PC-3 (cell line): Measurements from ENCODE around the gene PFAS. TPM values are rescaled to one million over a fixed set of nuclear protein-coding genes. Genes with fewer than 3 reads are reported as not detected.

Experiments used
- ATAC-seq: fragments of 200-7000 bp; cut with Tn5 transposase; 2 replicates; pipeline ENCODE4 v1.9.1; 2020; ENCODE audit warnings: mild to moderate bottlenecking, moderate library complexity
- BruUV-seq: library from RNA; stranded (reverse); fragments of 400-500 nt; replicated peaks from 2 replicates; lab custom pipeline; 2021; lab: Mats Ljungman, UMichigan
- CTCF ChIA-PET: fragments of 300-600 bp; sonication (Branson Sonifier 250); formaldehyde crosslinking; loops from one replicate; lab custom pipeline; 2022; ENCODE audit warnings: antibody characterized with exemption; lab: Charles Lee
- POLR2A ChIA-PET: fragments of 300-600 bp; sonication (Branson Sonifier 250); formaldehyde crosslinking; loops from one replicate; lab custom pipeline; 2022; ENCODE audit warnings: antibody characterized with exemption; ENCODE audit not compliant: unreplicated experiment; lab: Charles Lee
- DNase-seq: peaks from one replicate; pipeline ENCODE4 v3.0.0-alpha.2; 2015
- H2AFZ ChIP-seq: fragments of 300-600 bp; sonication (generic); 2 replicates; pipeline ENCODE4 v1.6.0; 2016; ENCODE audit warnings: antibody characterized with exemption, low read length
- H3F3A ChIP-seq: fragments of 300-600 bp; sonication (generic); one replicate; pipeline ENCODE4 v1.6.0; 2017; ENCODE audit warnings: antibody characterized with exemption, low read length, control low read depth, mild to moderate bottlenecking; ENCODE audit not compliant: unreplicated experiment
- H3K27ac ChIP-seq: fragments of 300-600 bp; sonication (generic); 2 replicates; pipeline ENCODE4 v1.5.1; 2016; ENCODE audit warnings: mild to moderate bottlenecking, low read length
- H3K27me3 ChIP-seq: fragments of 300-600 bp; sonication (generic); 2 replicates; pipeline ENCODE4 v1.6.1; 2016; ENCODE audit warnings: low read length, mixed read lengths
- H3K36me3 ChIP-seq: fragments of 300-600 bp; sonication (generic); 2 replicates; pipeline ENCODE4 v1.6.1; 2016; ENCODE audit warnings: low read depth, mixed run types, low read length, mixed read lengths
- H3K4me1 ChIP-seq: fragments of 300-600 bp; sonication (generic); 2 replicates; pipeline ENCODE4 v1.5.1; 2016; ENCODE audit warnings: low read length; ENCODE audit not compliant: insufficient read depth
- H3K4me2 ChIP-seq: fragments of 300-600 bp; sonication (generic); 2 replicates; pipeline ENCODE4 v1.6.0; 2016; ENCODE audit warnings: low read length
- H3K4me3 ChIP-seq: fragments of 300-600 bp; sonication (generic); 2 replicates; pipeline ENCODE4 v1.5.1; 2016; ENCODE audit warnings: mild to moderate bottlenecking, low read length, mixed read lengths
- H3K79me2 ChIP-seq: fragments of 300-600 bp; sonication (generic); 2 replicates; pipeline ENCODE4 v1.6.1; 2017; ENCODE audit warnings: low read length, mixed read lengths
- H3K9ac ChIP-seq: fragments of 300-600 bp; sonication (generic); 2 replicates; pipeline ENCODE4 v1.6.0; 2016; ENCODE audit warnings: mild to moderate bottlenecking, low read length
- H3K9me2 ChIP-seq: fragments of 300-600 bp; sonication (generic); replicated peaks from 2 replicates; pipeline ENCODE4 v1.6.1; 2016; ENCODE audit warnings: mixed run types, low read length, mixed read lengths
- H3K9me3 ChIP-seq: fragments of 300-600 bp; sonication (generic); 2 replicates; pipeline ENCODE4 v1.6.1; 2016; ENCODE audit warnings: low read length, mixed read lengths
- H4K20me1 ChIP-seq: fragments of 300-600 bp; sonication (generic); 2 replicates; pipeline ENCODE4 v1.6.1; 2016; ENCODE audit warnings: low read length, mixed read lengths
- EZH2 ChIP-seq: fragments of 300-600 bp; sonication (generic); IDR thresholded peaks from one replicate; pipeline ENCODE4 v1.6.1; 2017; ENCODE audit warnings: antibody characterized with exemption, mild to moderate bottlenecking, low read length; ENCODE audit not compliant: unreplicated experiment
- EZH2phosphoT487 ChIP-seq: fragments of 300-600 bp; sonication (generic); IDR thresholded peaks from 2 replicates; pipeline ENCODE4 v1.6.1; 2018; ENCODE audit warnings: mild to moderate bottlenecking, antibody characterized with exemption, low read length, borderline replicate concordance
- intact Hi-C: fragments of 100-400 bp; cut with micrococcal nuclease; formaldehyde crosslinking; loops from 2 replicates; pipeline ENCODE4 v1.9.0; 2023
- total RNA-seq: library from RNA; depleted of rRNA; stranded (reverse); fragments of >200 nt; gene quantifications from 2 replicates; pipeline ENCODE4 v1.2.3, GENCODE V29; 2014
- TF ChIP-seq, protein P1 (sequence below): fragments of 300-600 bp; sonication (generic); conservative IDR thresholded peaks from 2 replicates; pipeline ENCODE4 v1.5.1; 2017; ENCODE audit warnings: antibody characterized with exemption, low read depth, mild to moderate bottlenecking, low read length

Gene PFAS
- total RNA-seq, 1 experiment from 2014 or later: 29.0 TPM

DNA sequence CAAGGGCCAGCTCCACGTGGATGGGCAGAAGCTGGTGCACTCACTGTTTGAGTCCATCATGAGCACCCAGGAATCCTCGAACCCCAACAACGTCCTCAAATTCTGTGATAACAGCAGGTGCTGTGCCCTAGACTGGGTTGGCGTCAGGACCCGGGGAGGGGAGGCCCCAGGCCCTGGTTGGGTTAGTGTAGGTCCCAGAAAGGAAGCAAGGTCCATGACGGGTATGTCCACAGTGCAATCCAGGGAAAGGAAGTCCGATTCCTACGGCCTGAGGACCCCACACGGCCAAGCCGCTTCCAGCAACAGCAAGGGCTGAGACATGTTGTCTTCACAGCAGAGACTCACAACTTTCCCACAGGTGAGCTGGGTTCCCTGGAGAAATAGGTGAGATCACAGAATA lies 7.2 kb downstream of the PFAS start:
- no TSS peak for BruUV-seq
- no peaks in the 10 kb centered on the region for H4K20me1 ChIP-seq
- no peak overlapping the region for H3K4me3 ChIP-seq
- no peak overlapping the region for H3K27ac ChIP-seq
- DNase-seq (no peak), ATAC-seq (no peak)
- no peaks in the 10 kb centered on the region for H3K9me2 ChIP-seq
- H3K27me3 ChIP-seq: no peaks in the 10 kb centered on the region
- ChIA-PET CTCF (no interaction called here), POLR2A (no interaction called here)
- H3K9me3 ChIP-seq: no peaks in the 10 kb centered on the region
- H3K9ac ChIP-seq: no peak overlapping the region
- no peaks in the 10 kb centered on the region for H3K4me1 ChIP-seq
- H3K79me2 ChIP-seq: peaks cover 18% of the 10 kb centered on the region
- H3K36me3 ChIP-seq: peaks cover 16% of the 10 kb centered on the region; the same call in 1 of the 2 replicates
- no peak overlapping the region for H2AFZ ChIP-seq
- no peaks in the 10 kb centered on the region for H3F3A ChIP-seq
- TF ChIP-seq, protein P1, sequence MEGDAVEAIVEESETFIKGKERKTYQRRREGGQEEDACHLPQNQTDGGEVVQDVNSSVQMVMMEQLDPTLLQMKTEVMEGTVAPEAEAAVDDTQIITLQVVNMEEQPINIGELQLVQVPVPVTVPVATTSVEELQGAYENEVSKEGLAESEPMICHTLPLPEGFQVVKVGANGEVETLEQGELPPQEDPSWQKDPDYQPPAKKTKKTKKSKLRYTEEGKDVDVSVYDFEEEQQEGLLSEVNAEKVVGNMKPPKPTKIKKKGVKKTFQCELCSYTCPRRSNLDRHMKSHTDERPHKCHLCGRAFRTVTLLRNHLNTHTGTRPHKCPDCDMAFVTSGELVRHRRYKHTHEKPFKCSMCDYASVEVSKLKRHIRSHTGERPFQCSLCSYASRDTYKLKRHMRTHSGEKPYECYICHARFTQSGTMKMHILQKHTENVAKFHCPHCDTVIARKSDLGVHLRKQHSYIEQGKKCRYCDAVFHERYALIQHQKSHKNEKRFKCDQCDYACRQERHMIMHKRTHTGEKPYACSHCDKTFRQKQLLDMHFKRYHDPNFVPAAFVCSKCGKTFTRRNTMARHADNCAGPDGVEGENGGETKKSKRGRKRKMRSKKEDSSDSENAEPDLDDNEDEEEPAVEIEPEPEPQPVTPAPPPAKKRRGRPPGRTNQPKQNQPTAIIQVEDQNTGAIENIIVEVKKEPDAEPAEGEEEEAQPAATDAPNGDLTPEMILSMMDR: no peak
- TF ChIP-seq EZH2phosphoT487 (no peak), EZH2 (no peak)
- intact Hi-C loops: no loop called here
- H3K4me2 ChIP-seq: no peak overlapping the region

DNA sequence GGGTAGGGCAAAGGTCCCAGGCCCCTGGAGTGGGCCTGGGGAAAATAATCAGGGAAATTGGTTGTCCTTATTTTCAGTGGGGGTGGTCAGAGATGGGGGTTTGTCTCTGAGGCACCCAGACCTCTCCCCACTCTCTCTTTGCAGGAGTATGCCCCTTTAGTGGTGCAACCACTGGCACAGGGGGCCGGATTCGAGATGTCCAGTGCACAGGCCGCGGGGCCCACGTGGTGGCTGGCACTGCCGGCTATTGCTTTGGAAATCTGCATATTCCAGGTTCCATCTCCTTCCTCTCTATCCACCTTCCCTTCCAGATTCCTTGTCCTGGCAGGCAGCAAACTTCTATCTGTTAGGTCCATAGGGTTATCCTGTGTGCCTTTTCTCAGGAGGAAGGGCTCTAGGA lies 7.6 kb downstream of the PFAS start:
- ChIA-PET POLR2A (no interaction called here), CTCF (no interaction called here)
- no peak overlapping the region for H3K9ac ChIP-seq
- BruUV-seq: no TSS peak
- no peaks in the 10 kb centered on the region for H3K27me3 ChIP-seq
- H3K4me3 ChIP-seq: no peak overlapping the region
- H3K9me3 ChIP-seq: no peaks in the 10 kb centered on the region
- H3K9me2 ChIP-seq: no peaks in the 10 kb centered on the region
- H3F3A ChIP-seq: no peaks in the 10 kb centered on the region
- intact Hi-C loops: no loop called here
- H3K4me1 ChIP-seq: no peaks in the 10 kb centered on the region
- H3K27ac ChIP-seq: no peak overlapping the region
- no peaks in the 10 kb centered on the region for H4K20me1 ChIP-seq
- no peak for TF ChIP-seq EZH2phosphoT487
- no peak overlapping the region for H2AFZ ChIP-seq
- H3K36me3 ChIP-seq: peaks cover 16% of the 10 kb centered on the region; the same call in 1 of the 2 replicates
- DNase-seq (no peak), ATAC-seq (no peak)
- H3K79me2 ChIP-seq: peaks cover 15% of the 10 kb centered on the region
- no peak overlapping the region for H3K4me2 ChIP-seq

DNA sequence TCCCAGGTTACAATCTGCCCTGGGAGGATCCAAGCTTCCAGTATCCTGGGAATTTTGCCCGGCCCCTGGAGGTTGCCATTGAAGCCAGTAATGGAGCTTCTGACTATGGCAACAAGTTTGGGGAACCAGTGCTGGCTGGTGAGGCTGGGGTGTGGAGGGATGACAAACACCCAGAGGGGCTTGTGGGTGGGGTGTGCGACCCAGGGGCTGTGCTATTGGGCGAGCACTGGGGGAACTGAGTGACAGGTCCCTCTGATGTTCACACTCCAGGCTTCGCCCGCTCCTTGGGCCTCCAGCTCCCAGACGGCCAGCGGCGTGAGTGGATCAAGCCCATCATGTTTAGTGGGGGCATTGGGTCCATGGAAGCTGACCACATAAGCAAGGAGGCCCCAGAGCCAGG lies 8.7 kb downstream of the PFAS start:
- Histone ChIP-seq H3F3A (no peaks in the 10 kb centered on the region), H3K4me3 (no peak overlapping the region), H3K9me2 (no peaks in the 10 kb centered on the region), H3K79me2 (peaks cover 5% of the 10 kb centered on the region), H3K27me3 (no peaks in the 10 kb centered on the region), H3K9ac (no peak overlapping the region), H2AFZ (no peak overlapping the region), H3K4me1 (no peaks in the 10 kb centered on the region), H4K20me1 (no peaks in the 10 kb centered on the region), H3K4me2 (no peak overlapping the region), H3K27ac (no peak overlapping the region), H3K36me3 (peaks cover 16% of the 10 kb centered on the region; the same call in 1 of the 2 replicates), H3K9me3 (no peaks in the 10 kb centered on the region)
- DNase-seq (no peak), ATAC-seq (no peak)
- intact Hi-C loops: no loop called here
- ChIA-PET CTCF (no interaction called here), POLR2A (no interaction called here)
- no TSS peak for BruUV-seq
- TF ChIP-seq, protein P1: no peak
- TF ChIP-seq EZH2phosphoT487: no peak
- TF ChIP-seq EZH2: no peak
